ENCODE results near the gene GLG1.
"Not testable (repeated sequence)": the region's sequence is repeated elsewhere in the genome, so short reads cannot be mapped to it uniquely, and the experiment has no call there.

Gene GLG1

DNA sequence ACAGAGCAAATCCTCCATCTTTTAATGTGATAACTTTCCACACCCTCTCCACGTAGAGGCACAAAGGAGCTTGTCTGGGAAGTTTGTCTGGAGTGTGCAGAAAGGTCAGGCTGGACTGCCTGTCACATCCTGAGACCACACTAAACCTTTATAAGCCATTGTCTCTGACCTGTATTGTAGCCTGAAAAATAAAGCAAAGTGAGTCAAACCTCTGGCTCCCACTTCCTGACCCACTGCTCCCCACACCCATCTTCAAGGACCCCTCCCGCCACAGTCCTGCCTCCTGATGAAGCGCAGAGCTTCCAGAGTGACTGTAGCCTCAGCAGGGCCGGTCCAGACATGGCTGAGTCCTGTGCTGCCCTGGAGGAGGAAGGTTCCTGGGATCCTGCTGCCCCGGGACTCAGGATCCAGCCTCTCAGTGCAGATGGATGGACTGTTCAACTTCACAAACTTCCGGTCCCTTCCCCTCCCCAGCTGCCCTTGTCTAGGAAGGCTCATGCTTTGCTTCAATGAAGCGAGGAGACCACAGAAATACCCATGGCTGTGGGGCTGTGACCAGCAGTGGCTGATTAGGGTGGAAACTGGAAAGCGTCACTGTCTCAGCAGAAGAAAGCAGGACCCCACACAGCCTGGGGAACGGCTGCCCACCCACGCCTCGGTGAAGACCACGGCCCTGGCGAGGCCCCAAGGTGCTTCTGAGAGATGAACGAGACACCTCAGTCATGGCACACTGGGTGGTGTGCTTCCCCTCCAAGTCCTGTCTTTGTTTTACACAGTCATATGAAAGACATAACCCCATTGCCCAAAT lies 154.8 kb downstream of the GLG1 start:
- no peak overlapping the region for H3K9ac ChIP-seq (ENCODE audit: low read depth, low read length)

GRCh38 chr16:74450967-74451760 lies 155.8 kb downstream of the GLG1 start:
- Histone ChIP-seq H3K9ac (ENCODE audit: low read depth, low read length) (no peak overlapping the region), H3K36me3 (ENCODE audit: insufficient read depth, low read length) (peaks cover 14% of the 10 kb centered on the region), H3K4me1 (ENCODE audit: insufficient read depth, low read length) (no peaks in the 10 kb centered on the region), H3K9me3 (ENCODE audit: control insufficient read depth, insufficient read depth, low read length) (no peaks in the 10 kb centered on the region)

More for the DNA sequence above, 154.8 kb downstream of the GLG1 start:
- Histone ChIP-seq H3K36me3 (ENCODE audit: insufficient read depth, low read length) (peaks cover 18% of the 10 kb centered on the region), H3K4me1 (ENCODE audit: insufficient read depth, low read length) (no peaks in the 10 kb centered on the region), H3K9me3 (ENCODE audit: control insufficient read depth, insufficient read depth, low read length) (no peaks in the 10 kb centered on the region)

DNA sequence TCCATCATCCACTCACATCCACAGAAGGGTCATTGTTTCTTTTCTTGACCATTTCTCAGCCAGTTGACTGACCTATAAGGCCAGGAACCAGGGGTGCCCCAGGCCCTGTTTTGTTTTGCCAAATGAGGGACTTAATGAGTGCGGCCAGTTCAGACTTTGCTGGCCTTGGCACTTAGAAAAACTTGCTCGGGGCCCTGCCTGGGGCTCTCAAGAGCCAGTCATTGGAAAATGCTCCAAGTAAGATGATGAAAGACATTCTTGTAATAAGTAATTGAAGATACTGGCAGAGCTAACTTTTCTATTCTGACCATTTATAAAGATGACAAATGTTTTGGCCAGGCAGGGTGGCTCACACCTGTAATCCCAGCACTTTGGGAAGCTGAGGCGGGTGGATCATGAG lies 156.7 kb downstream of the GLG1 start:
- H3K9me3 ChIP-seq (ENCODE audit: control insufficient read depth, insufficient read depth, low read length): no peaks in the 10 kb centered on the region
- H3K36me3 ChIP-seq (ENCODE audit: insufficient read depth, low read length): peaks cover 6% of the 10 kb centered on the region; the same call in 1 of the 2 replicates
- no peak overlapping the region for H3K9ac ChIP-seq (ENCODE audit: low read depth, low read length)
- H3K4me1 ChIP-seq (ENCODE audit: insufficient read depth, low read length): no peaks in the 10 kb centered on the region

DNA sequence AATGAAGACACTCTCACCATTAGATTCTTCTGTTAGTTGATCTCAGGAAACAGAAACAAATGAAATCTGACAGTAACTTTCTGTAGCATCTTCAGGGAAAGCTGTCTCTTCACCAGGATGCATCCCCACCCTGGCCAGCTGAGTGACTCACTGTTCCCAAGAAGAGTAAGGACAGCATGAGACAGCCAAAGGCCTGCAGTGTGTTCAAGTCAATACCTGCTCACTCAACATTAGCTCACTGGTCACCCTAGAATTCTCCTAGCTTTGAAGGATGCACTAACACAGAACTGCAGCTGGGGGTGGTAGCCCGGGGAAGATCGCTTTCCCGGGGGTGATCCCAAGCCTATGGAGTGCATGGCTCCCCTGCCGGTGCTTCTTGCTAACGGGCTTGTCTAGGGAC lies 157.4 kb downstream of the GLG1 start:
- no peak overlapping the region for H3K9ac ChIP-seq (ENCODE audit: low read depth, low read length)
- no peaks in the 10 kb centered on the region for H3K4me1 ChIP-seq (ENCODE audit: insufficient read depth, low read length)
- peaks cover 6% of the 10 kb centered on the region; the same call in 1 of the 2 replicates for H3K36me3 ChIP-seq (ENCODE audit: insufficient read depth, low read length)
- no peaks in the 10 kb centered on the region for H3K9me3 ChIP-seq (ENCODE audit: control insufficient read depth, insufficient read depth, low read length)

- Histone ChIP-seq H3K36me3 (ENCODE audit: insufficient read depth, low read length) (peaks cover 6% of the 10 kb centered on the region; the same call in 1 of the 2 replicates), H3K9me3 (ENCODE audit: control insufficient read depth, insufficient read depth, low read length) (no peaks in the 10 kb centered on the region), H3K9ac (ENCODE audit: low read depth, low read length) (no peak overlapping the region), H3K4me1 (ENCODE audit: insufficient read depth, low read length) (no peaks in the 10 kb centered on the region)
Observed at GRCh38 chr16:74448990-74449389, 157.9 kb downstream of the GLG1 start.

GRCh38 chr16:74447578-74447977 lies 159.3 kb downstream of the GLG1 start:
- Histone ChIP-seq H3K9me3 (ENCODE audit: control insufficient read depth, insufficient read depth, low read length) (no peaks in the 10 kb centered on the region), H3K9ac (ENCODE audit: low read depth, low read length) (no peak overlapping the region), H3K4me1 (ENCODE audit: insufficient read depth, low read length) (no peaks in the 10 kb centered on the region), H3K36me3 (ENCODE audit: insufficient read depth, low read length) (0 out of 2 replicates have a peak, but pooled peaks cover under 1% of the 10 kb centered on the region)

DNA sequence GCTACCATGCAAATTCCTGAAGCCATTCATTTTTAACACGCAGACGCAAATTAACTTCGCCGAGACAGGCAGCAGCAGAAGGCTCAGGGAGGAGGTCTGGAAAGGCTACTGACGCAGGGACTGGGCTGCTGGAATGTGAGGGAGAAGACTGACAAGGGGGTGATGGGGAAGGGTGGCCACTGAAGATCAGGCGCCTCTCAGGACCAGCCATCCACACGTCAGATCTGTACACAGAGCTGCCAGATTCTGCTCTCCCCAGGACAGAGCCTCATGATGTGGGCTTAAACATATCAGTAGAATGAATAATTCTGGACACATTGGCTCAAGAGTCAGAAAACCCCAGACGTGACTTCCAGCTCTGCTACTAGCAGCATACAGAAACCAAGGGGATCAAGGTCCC lies 160.0 kb downstream of the GLG1 start:
- H3K9ac ChIP-seq (ENCODE audit: low read depth, low read length): no peak overlapping the region
- H3K9me3 ChIP-seq (ENCODE audit: control insufficient read depth, insufficient read depth, low read length): no peaks in the 10 kb centered on the region
- H3K4me1 ChIP-seq (ENCODE audit: insufficient read depth, low read length): no peaks in the 10 kb centered on the region
- no peaks in the 10 kb centered on the region for H3K36me3 ChIP-seq (ENCODE audit: insufficient read depth, low read length)

GRCh38 chr16:74443624-74444346 lies 163.1 kb downstream of the GLG1 start:
- H3K36me3 ChIP-seq (ENCODE audit: insufficient read depth, low read length); H3K9ac ChIP-seq (ENCODE audit: low read depth, low read length); H3K4me1 ChIP-seq (ENCODE audit: insufficient read depth, low read length); H3K9me3 ChIP-seq (ENCODE audit: control insufficient read depth, insufficient read depth, low read length): not testable (repeated sequence)

- H3K4me1 ChIP-seq (ENCODE audit: insufficient read depth, low read length): no peaks in the 10 kb centered on the region
- no peak overlapping the region for H3K9ac ChIP-seq (ENCODE audit: low read depth, low read length)
- no peaks in the 10 kb centered on the region for H3K9me3 ChIP-seq (ENCODE audit: control insufficient read depth, insufficient read depth, low read length)
- peaks cover 3% of the 10 kb centered on the region; the same call in 1 of the 2 replicates for H3K36me3 ChIP-seq (ENCODE audit: insufficient read depth, low read length)
Observed at GRCh38 chr16:74439685-74440084, 167.2 kb downstream of the GLG1 start.

DNA sequence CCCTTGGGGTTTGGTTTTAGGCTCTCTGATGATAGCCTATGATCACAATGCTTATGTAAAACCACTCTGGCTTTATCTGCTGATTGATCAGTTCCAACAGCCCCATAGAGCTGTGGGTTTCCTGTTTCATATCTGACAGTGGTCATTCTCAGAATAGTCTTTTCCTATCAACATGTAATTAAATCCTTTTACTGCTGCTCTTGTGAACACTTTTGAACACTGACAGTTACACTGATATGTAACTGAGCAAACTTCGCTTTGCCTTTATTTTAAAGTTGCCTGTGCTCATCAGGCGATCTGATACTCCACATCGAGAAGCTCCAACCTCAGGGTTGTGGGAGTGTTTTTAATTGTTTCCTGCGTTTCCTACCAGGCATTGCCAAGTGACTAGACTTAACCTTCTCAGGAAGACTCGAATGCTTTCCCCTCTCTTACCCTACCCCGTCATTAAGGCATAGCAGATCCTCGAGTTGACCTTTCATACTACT lies 168.4 kb downstream of the GLG1 start:
- peaks cover 3% of the 10 kb centered on the region; the same call in 1 of the 2 replicates for H3K36me3 ChIP-seq (ENCODE audit: insufficient read depth, low read length)
- H3K9ac ChIP-seq (ENCODE audit: low read depth, low read length): no peak overlapping the region
- no peaks in the 10 kb centered on the region for H3K4me1 ChIP-seq (ENCODE audit: insufficient read depth, low read length)
- H3K9me3 ChIP-seq (ENCODE audit: control insufficient read depth, insufficient read depth, low read length): no peaks in the 10 kb centered on the region

DNA sequence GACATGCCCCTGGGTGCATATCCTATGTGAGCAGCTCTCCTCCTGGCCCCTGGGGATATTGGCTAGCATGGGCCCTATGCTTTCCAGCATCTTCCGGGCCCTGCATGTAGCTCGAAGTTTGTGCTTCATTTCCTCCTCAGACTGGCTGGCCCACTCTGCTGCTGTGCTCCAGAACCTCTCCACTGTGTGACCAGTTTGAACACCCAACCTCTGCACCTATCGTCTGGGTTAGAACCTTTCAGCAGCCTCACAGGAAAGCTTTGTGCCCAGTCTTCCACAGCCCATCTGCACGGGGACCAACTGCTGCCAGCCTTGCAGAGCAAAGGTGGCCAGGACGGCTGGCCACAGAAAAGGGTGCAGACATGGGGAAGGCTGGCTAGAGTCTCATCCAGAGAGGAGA lies 175.4 kb downstream of the GLG1 start:
- Histone ChIP-seq H3K9me3 (ENCODE audit: control insufficient read depth, insufficient read depth, low read length) (no peaks in the 10 kb centered on the region), H3K4me1 (ENCODE audit: insufficient read depth, low read length) (peaks cover 6% of the 10 kb centered on the region; the same call in 1 of the 2 replicates), H3K36me3 (ENCODE audit: insufficient read depth, low read length) (no peaks in the 10 kb centered on the region), H3K9ac (ENCODE audit: low read depth, low read length) (no peak overlapping the region)

- not testable (repeated sequence) for H3K9ac ChIP-seq (ENCODE audit: low read depth, low read length); H3K4me1 ChIP-seq (ENCODE audit: insufficient read depth, low read length); H3K36me3 ChIP-seq (ENCODE audit: insufficient read depth, low read length); H3K9me3 ChIP-seq (ENCODE audit: control insufficient read depth, insufficient read depth, low read length)
Observed at GRCh38 chr16:74430036-74430712, 176.7 kb downstream of the GLG1 start.

DNA sequence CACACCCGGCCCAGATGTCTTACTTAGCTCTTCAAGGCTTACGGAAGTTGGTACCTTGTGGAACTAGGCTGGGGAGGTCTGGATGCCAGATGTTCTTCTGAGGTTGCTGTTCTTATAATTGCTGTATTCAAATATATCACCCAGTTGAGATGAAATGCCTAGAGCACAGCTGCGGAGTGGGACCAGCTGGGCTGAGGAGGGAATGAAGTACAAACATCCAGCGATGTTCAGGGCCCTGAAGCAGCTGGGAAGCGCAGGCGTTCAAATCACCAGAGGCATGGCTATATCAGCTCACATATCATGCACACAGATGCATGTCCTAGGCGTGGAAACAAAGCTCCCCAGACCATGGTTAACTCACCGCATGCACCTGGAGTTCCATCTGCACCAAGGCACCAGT lies 178.4 kb downstream of the GLG1 start:
- not testable (repeated sequence) for H3K36me3 ChIP-seq (ENCODE audit: insufficient read depth, low read length); H3K4me1 ChIP-seq (ENCODE audit: insufficient read depth, low read length); H3K9ac ChIP-seq (ENCODE audit: low read depth, low read length); H3K9me3 ChIP-seq (ENCODE audit: control insufficient read depth, insufficient read depth, low read length)

GRCh38 chr16:74425751-74426150 lies 181.2 kb downstream of the GLG1 start:
- not testable (repeated sequence) for H3K36me3 ChIP-seq (ENCODE audit: insufficient read depth, low read length); H3K9ac ChIP-seq (ENCODE audit: low read depth, low read length); H3K9me3 ChIP-seq (ENCODE audit: control insufficient read depth, insufficient read depth, low read length); H3K4me1 ChIP-seq (ENCODE audit: insufficient read depth, low read length)
